Large intestine (tissue), 3 donors: Measurements from ENCODE around the gene FBN1. TPM values are rescaled to one million over a fixed set of nuclear protein-coding genes. Genes with fewer than 3 reads are reported as not detected.

Experiments used
- DNase-seq, 2 donors: peaks; one replicate each; pipeline versions ENCODE4 v3.0.0 to v3.0.0-alpha.2; 2013
- H3K27ac ChIP-seq: one replicate; pipeline ENCODE4 v1.5.1; 2013; ENCODE audit warnings: low read length
- H3K27me3 ChIP-seq: 2 replicates; pipeline ENCODE4 v1.6.1; 2013; ENCODE audit warnings: low read length; ENCODE audit not compliant: control insufficient read depth, insufficient read depth
- H3K36me3 ChIP-seq: 2 replicates; pipeline ENCODE4 v1.6.1; 2013; ENCODE audit warnings: low read length; ENCODE audit not compliant: control insufficient read depth, insufficient read depth
- H3K4me1 ChIP-seq: one replicate; pipeline ENCODE4 v1.6.1; 2013; ENCODE audit warnings: low read length; ENCODE audit not compliant: control insufficient read depth, insufficient read depth
- H3K4me3 ChIP-seq: one replicate; pipeline ENCODE4 v1.5.1; 2013; ENCODE audit warnings: low read length
- H3K9me3 ChIP-seq: one replicate; pipeline ENCODE4 v1.6.1; 2013; ENCODE audit warnings: mild to moderate bottlenecking, low read depth, low read length, moderate library complexity; ENCODE audit not compliant: control insufficient read depth
- WGBS: methylation state at CpG from one replicate; pipeline ENCODE4 v1.1.5; 2013; ENCODE audit warnings: low lambda C conversion rate; ENCODE audit not compliant: insufficient coverage; 5-methylcytosine and 5-hydroxymethylcytosine counted together
- polyA plus RNA-seq: library from polyadenylated mRNA; unstranded; fragments of 120-200 nt; gene quantifications from one replicate; pipeline ENCODE4 v1.2.1, GENCODE V29; 2013

FBN1 gene
- polyA plus RNA-seq, 1 donor: 49.6 TPM

GRCh38 chr15:48447058-48447457, 198.5 kb downstream of the FBN1 start:
- no peaks in the 10 kb centered on the region for H3K9me3 ChIP-seq
- DNase-seq: no peak
- H3K27me3 ChIP-seq: no peaks in the 10 kb centered on the region
- no peak overlapping the region for H3K4me3 ChIP-seq
- no peaks in the 10 kb centered on the region for H3K4me1 ChIP-seq
- peaks cover 13% of the 10 kb centered on the region for H3K36me3 ChIP-seq
- no CpG with 5 or more reads among the region's 1 CpG for WGBS
- H3K27ac ChIP-seq: no peak overlapping the region

- H3K9me3 ChIP-seq: no peaks in the 10 kb centered on the region
- H3K4me1 ChIP-seq: no peaks in the 10 kb centered on the region
- WGBS: 100% methylated on average over 1 of the region's 2 CpGs
- no peak overlapping the region for H3K4me3 ChIP-seq
- H3K27ac ChIP-seq: no peak overlapping the region
- no peak for DNase-seq
- peaks cover 9% of the 10 kb centered on the region for H3K36me3 ChIP-seq
- no peaks in the 10 kb centered on the region for H3K27me3 ChIP-seq
These were observed 203.5 kb downstream of the FBN1 start for GRCh38 chr15:48442011-48442410.

GRCh38 chr15:48440084-48440483, 205.4 kb downstream of the FBN1 start:
- H3K27me3 ChIP-seq: no peaks in the 10 kb centered on the region
- H3K4me3 ChIP-seq: no peak overlapping the region
- H3K27ac ChIP-seq: no peak overlapping the region
- DNase-seq: no peak
- peaks cover 16% of the 10 kb centered on the region for H3K36me3 ChIP-seq
- H3K4me1 ChIP-seq: no peaks in the 10 kb centered on the region
- WGBS: no CpG with 5 or more reads among the region's 3 CpGs
- H3K9me3 ChIP-seq: no peaks in the 10 kb centered on the region

- no peaks in the 10 kb centered on the region for H3K9me3 ChIP-seq
- peaks cover 31% of the 10 kb centered on the region for H3K36me3 ChIP-seq
- no peaks in the 10 kb centered on the region for H3K4me1 ChIP-seq
- no peak overlapping the region for H3K27ac ChIP-seq
- WGBS: 100% methylated on average over 1 of the region's 3 CpGs
- H3K27me3 ChIP-seq: no peaks in the 10 kb centered on the region
- no peak for DNase-seq
- no peak overlapping the region for H3K4me3 ChIP-seq
These were observed 208.3 kb downstream of the FBN1 start for GRCh38 chr15:48437178-48437577.

- Histone ChIP-seq H3K27me3 (no peaks in the 10 kb centered on the region), H3K4me1 (no peaks in the 10 kb centered on the region), H3K27ac (no peak overlapping the region), H3K4me3 (no peak overlapping the region), H3K9me3 (no peaks in the 10 kb centered on the region), H3K36me3 (peaks cover 33% of the 10 kb centered on the region)
- WGBS: 62% methylated on average over 3 of the region's 4 CpGs
- no peak for DNase-seq
These were observed 210.2 kb downstream of the FBN1 start for GRCh38 chr15:48435321-48435720.

- H3K4me1 ChIP-seq: no peaks in the 10 kb centered on the region
- no peak overlapping the region for H3K4me3 ChIP-seq
- no peaks in the 10 kb centered on the region for H3K27me3 ChIP-seq
- WGBS: 90% methylated on average over 2 of the region's 3 CpGs
- DNase-seq: no peak
- H3K36me3 ChIP-seq: peaks cover 38% of the 10 kb centered on the region
- H3K9me3 ChIP-seq: no peaks in the 10 kb centered on the region
- no peak overlapping the region for H3K27ac ChIP-seq
These were observed 212.2 kb downstream of the FBN1 start for GRCh38 chr15:48433226-48433886.

GRCh38 chr15:48432688-48433087, 212.8 kb downstream of the FBN1 start:
- no peak overlapping the region for H3K27ac ChIP-seq
- peaks cover 40% of the 10 kb centered on the region for H3K36me3 ChIP-seq
- no peaks in the 10 kb centered on the region for H3K4me1 ChIP-seq
- no peaks in the 10 kb centered on the region for H3K9me3 ChIP-seq
- 90% methylated on average over 2 of the region's 7 CpGs for WGBS
- DNase-seq: no peak
- no peaks in the 10 kb centered on the region for H3K27me3 ChIP-seq
- H3K4me3 ChIP-seq: no peak overlapping the region

GRCh38 chr15:48427960-48428547, 217.5 kb downstream of the FBN1 start:
- no peaks in the 10 kb centered on the region for H3K27me3 ChIP-seq
- no peak overlapping the region for H3K27ac ChIP-seq
- DNase-seq: no peak
- no peaks in the 10 kb centered on the region for H3K4me1 ChIP-seq
- no peak overlapping the region for H3K4me3 ChIP-seq
- H3K9me3 ChIP-seq: no peaks in the 10 kb centered on the region
- WGBS: 92% methylated on average over 5 of the region's 8 CpGs
- H3K36me3 ChIP-seq: peaks cover 26% of the 10 kb centered on the region

- H3K27me3 ChIP-seq: no peaks in the 10 kb centered on the region
- no peaks in the 10 kb centered on the region for H3K9me3 ChIP-seq
- no peak overlapping the region for H3K4me3 ChIP-seq
- no peak for DNase-seq
- H3K36me3 ChIP-seq: peaks cover 23% of the 10 kb centered on the region
- no peaks in the 10 kb centered on the region for H3K4me1 ChIP-seq
- 86% methylated on average over 2 of the region's 6 CpGs for WGBS
- no peak overlapping the region for H3K27ac ChIP-seq
These were observed 218.0 kb downstream of the FBN1 start for GRCh38 chr15:48427479-48427878.

- no CpG with 5 or more reads among the region's 2 CpGs for WGBS
- H3K36me3 ChIP-seq: peaks cover 22% of the 10 kb centered on the region
- no peaks in the 10 kb centered on the region for H3K27me3 ChIP-seq
These were observed 218.6 kb downstream of the FBN1 start for GRCh38 chr15:48426941-48427340.

GRCh38 chr15:48426044-48426443, 219.5 kb downstream of the FBN1 start:
- peaks cover 30% of the 10 kb centered on the region for H3K36me3 ChIP-seq
- H3K4me1 ChIP-seq: no peaks in the 10 kb centered on the region
- DNase-seq: no peak
- no peaks in the 10 kb centered on the region for H3K27me3 ChIP-seq
- no peak overlapping the region for H3K27ac ChIP-seq
- no peaks in the 10 kb centered on the region for H3K9me3 ChIP-seq
- no peak overlapping the region for H3K4me3 ChIP-seq

More at GRCh38 chr15:48426941-48427340, 218.6 kb downstream of the FBN1 start:
- H3K4me1 ChIP-seq: no peaks in the 10 kb centered on the region
- DNase-seq: no peak
- H3K27ac ChIP-seq: no peak overlapping the region
- no peak overlapping the region for H3K4me3 ChIP-seq
- H3K9me3 ChIP-seq: no peaks in the 10 kb centered on the region
